HCT116 (cell line): Measurements from ENCODE around the gene CRIP3. TPM values are rescaled to one million over a fixed set of nuclear protein-coding genes. Genes with fewer than 3 reads are reported as not detected.

Experiments used
- ATAC-seq: fragments of 200-7000 bp; cut with Tn5 transposase; 2 replicates; pipeline ENCODE4 v1.9.1; 2020; ENCODE audit warnings: mild to moderate bottlenecking, moderate library complexity
- BruUV-seq: library from RNA; stranded (reverse); fragments of 400-500 nt; replicated peaks from 2 replicates; lab custom pipeline; 2021; lab: Mats Ljungman, UMichigan
- CTCF ChIA-PET: fragments of 300-600 bp; sonication (Branson Sonifier 250); formaldehyde crosslinking; loops from one replicate; lab custom pipeline; 2021; ENCODE audit warnings: antibody characterized with exemption; lab: Charles Lee
- POLR2A ChIA-PET: fragments of 300-600, 350-600 bp; sonication (Branson Sonifier 250); formaldehyde crosslinking; loops from one replicate; lab custom pipeline; 2021; ENCODE audit warnings: antibody characterized with exemption; lab: Charles Lee
- RAD21 ChIA-PET, 2 experiments: fragments of 300-600 bp; sonication (Branson Sonifier 250); formaldehyde crosslinking; loops; one replicate each; lab custom pipeline; 2023; ENCODE audit warnings: low total read pairs in 2 of 2; ENCODE audit not compliant: uncharacterized antibody in 2 of 2, unreplicated experiment in 2 of 2, low non-redundant PET in 1 of 2; lab: Charles Lee
- DNase-seq: peaks from one replicate; pipeline ENCODE4 v3.0.0-alpha.2; 2010; ENCODE audit warnings: low read depth, low spot score
- H2AFZ ChIP-seq: fragments of 200-600 bp; shearing (Covaris generic), sonication (generic); 2 replicates; pipeline ENCODE4 v1.6.1; 2017; ENCODE audit warnings: low read depth, mixed run types, mixed read lengths, antibody characterized with exemption, low read length; ENCODE audit not compliant: poor library complexity, severe bottlenecking
- H3K27ac ChIP-seq: 2 replicates; pipeline ENCODE4 v1.5.1; 2012; ENCODE audit warnings: low read depth, low read length
- H3K27me3 ChIP-seq: fragments of 200-600 bp; sonication (generic); 2 replicates; pipeline ENCODE4 v1.6.1; 2016; ENCODE audit warnings: mixed run types, low read length, mixed read lengths; ENCODE audit not compliant: insufficient read depth
- H3K36me3 ChIP-seq, 2 experiments: fragments of 200-500 bp in 1 of 2; fragments of 200-600 bp in 1 of 2; sonication (Bioruptor generic) in 1 of 2; sonication (generic) in 1 of 2; 2 replicates each; pipeline versions ENCODE4 v1.5.1 to v1.6.1; 2014 to 2016; ENCODE audit warnings: low read length in 2 of 2, inconsistent platforms in 1 of 2, mixed read lengths in 1 of 2, mixed run types in 1 of 2; ENCODE audit not compliant: insufficient read depth in 2 of 2, control insufficient read depth in 1 of 2
- H3K4me1 ChIP-seq, 2 experiments: fragments of 200-600 bp in 1 of 2; sonication (generic) in 1 of 2; 2 replicates each; pipeline versions ENCODE4 v1.5.1 to v1.6.1; 2012 to 2017; ENCODE audit warnings: low read length in 2 of 2, inconsistent platforms in 1 of 2, mild to moderate bottlenecking in 1 of 2, mixed read lengths in 1 of 2, mixed run types in 1 of 2, moderate library complexity in 1 of 2; ENCODE audit not compliant: insufficient read depth in 2 of 2, control insufficient read depth in 1 of 2
- H3K4me2 ChIP-seq: fragments of 200-600 bp; sonication (generic); 2 replicates; pipeline ENCODE4 v1.6.1; 2017; ENCODE audit warnings: mixed run types, low read length, mixed read lengths
- H3K4me3 ChIP-seq, 2 experiments: fragments of 200-600 bp in 1 of 2; sonication (generic) in 1 of 2; replicated peaks in 1 of 2; 2 replicates each; pipeline ENCODE4 v1.5.1; 2011 to 2016; ENCODE audit warnings: low read length in 2 of 2, control low read depth in 1 of 2, low read depth in 1 of 2, mild to moderate bottlenecking in 1 of 2, mixed read lengths in 1 of 2, mixed run types in 1 of 2
- H3K79me2 ChIP-seq: fragments of 200-600 bp; sonication (generic); 2 replicates; pipeline ENCODE4 v1.6.1; 2017; ENCODE audit warnings: mild to moderate bottlenecking, mixed run types, low read length, moderate library complexity, mixed read lengths; ENCODE audit not compliant: insufficient read depth
- H3K9ac ChIP-seq: fragments of 200-600 bp; sonication (generic); 2 replicates; pipeline ENCODE4 v1.6.1; 2016; ENCODE audit warnings: low read length, mixed read lengths
- H3K9me2 ChIP-seq: fragments of 200-600 bp; sonication (generic), shearing (Covaris generic); 2 replicates; pipeline ENCODE4 v1.6.1; 2017; ENCODE audit warnings: mixed run types, mild to moderate bottlenecking, moderate library complexity; ENCODE audit not compliant: insufficient read depth
- H3K9me3 ChIP-seq, 2 experiments: fragments of 200-500 bp in 1 of 2; fragments of 200-600 bp in 1 of 2; sonication (Bioruptor generic) in 1 of 2; sonication (generic) in 1 of 2; 2 replicates each; pipeline ENCODE4 v1.6.1; 2014 to 2017; ENCODE audit warnings: low read length in 2 of 2, mixed read lengths in 2 of 2, inconsistent platforms in 1 of 2, low read depth in 1 of 2, mild to moderate bottlenecking in 1 of 2, mixed run types in 1 of 2, moderate library complexity in 1 of 2; ENCODE audit not compliant: control insufficient read depth in 1 of 2, insufficient read depth in 1 of 2
- H4K20me1 ChIP-seq: fragments of 200-600 bp; sonication (generic), shearing (Covaris generic); 2 replicates; pipeline ENCODE4 v1.6.1; 2017; ENCODE audit warnings: mixed run types, mild to moderate bottlenecking, moderate library complexity; ENCODE audit not compliant: insufficient read depth
- ELF1 ChIP-seq: IDR thresholded peaks from 2 replicates; pipeline ENCODE4 v1.6.1; 2012; ENCODE audit warnings: low read depth, borderline replicate concordance
- EZH2 ChIP-seq: fragments of 200-600 bp; sonication (generic); IDR thresholded peaks from 2 replicates; pipeline ENCODE4 v1.6.1; 2017; ENCODE audit warnings: antibody characterized with exemption, mixed run types
- JUND ChIP-seq: IDR thresholded peaks from 2 replicates; pipeline ENCODE4 v1.6.1; 2012
- POLR2A ChIP-seq: IDR thresholded peaks from 2 replicates; pipeline ENCODE4 v1.7.0; 2011; ENCODE audit warnings: borderline replicate concordance; ENCODE audit not compliant: insufficient read depth, insufficient read length; ENCODE audit errors: extremely low read depth
- SP1 ChIP-seq: IDR thresholded peaks from 2 replicates; pipeline ENCODE4 v1.6.1; 2012; ENCODE audit warnings: low read depth
- SRF ChIP-seq: IDR thresholded peaks from 2 replicates; pipeline ENCODE4 v1.6.1; 2012; ENCODE audit warnings: low read depth
- ZNF274 ChIP-seq: fragments of 200-500 bp; sonication (Bioruptor generic); IDR thresholded peaks from 2 replicates; pipeline ENCODE4 v1.6.1; 2014; ENCODE audit warnings: mild to moderate bottlenecking, low read depth, low read length, inconsistent platforms
- intact Hi-C: fragments of 100-400 bp; cut with micrococcal nuclease; formaldehyde crosslinking; loops from 2 replicates; pipeline ENCODE4 v1.10.0; 2022
- total RNA-seq: library from RNA; stranded (reverse); gene quantifications from one replicate; pipeline ENCODE4 v1.2.1, GENCODE V29; 2021; ENCODE audit not compliant: unreplicated experiment
- TF ChIP-seq, protein P1 (sequence below): IDR thresholded peaks from 2 replicates; pipeline ENCODE4 v1.6.1; 2011; ENCODE audit warnings: mild to moderate bottlenecking, low read length, moderate library complexity; ENCODE audit not compliant: insufficient replicate concordance; ENCODE audit errors: extremely low read depth
- TF ChIP-seq, protein P2 (sequence below): IDR thresholded peaks from 2 replicates; pipeline ENCODE4 v1.6.1; 2012; ENCODE audit warnings: low read depth

The CRIP3 gene
- total RNA-seq, 1 experiment from 2014 or later, result not detected

- BruUV-seq, result no TSS peak
- ATAC-seq (no peak), DNase-seq (no peak)
- RAD21 ChIA-PET, result no interaction called here
- TF ChIP-seq, protein P1, sequence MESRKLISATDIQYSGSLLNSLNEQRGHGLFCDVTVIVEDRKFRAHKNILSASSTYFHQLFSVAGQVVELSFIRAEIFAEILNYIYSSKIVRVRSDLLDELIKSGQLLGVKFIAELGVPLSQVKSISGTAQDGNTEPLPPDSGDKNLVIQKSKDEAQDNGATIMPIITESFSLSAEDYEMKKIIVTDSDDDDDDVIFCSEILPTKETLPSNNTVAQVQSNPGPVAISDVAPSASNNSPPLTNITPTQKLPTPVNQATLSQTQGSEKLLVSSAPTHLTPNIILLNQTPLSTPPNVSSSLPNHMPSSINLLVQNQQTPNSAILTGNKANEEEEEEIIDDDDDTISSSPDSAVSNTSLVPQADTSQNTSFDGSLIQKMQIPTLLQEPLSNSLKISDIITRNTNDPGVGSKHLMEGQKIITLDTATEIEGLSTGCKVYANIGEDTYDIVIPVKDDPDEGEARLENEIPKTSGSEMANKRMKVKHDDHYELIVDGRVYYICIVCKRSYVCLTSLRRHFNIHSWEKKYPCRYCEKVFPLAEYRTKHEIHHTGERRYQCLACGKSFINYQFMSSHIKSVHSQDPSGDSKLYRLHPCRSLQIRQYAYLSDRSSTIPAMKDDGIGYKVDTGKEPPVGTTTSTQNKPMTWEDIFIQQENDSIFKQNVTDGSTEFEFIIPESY, result no peak
- TF ChIP-seq SRF (no peak), ELF1 (no peak), ZNF274 (no peak), POLR2A (no peak), JUND (no peak), EZH2 (no peak), SP1 (no peak)
- TF ChIP-seq, protein P2, sequence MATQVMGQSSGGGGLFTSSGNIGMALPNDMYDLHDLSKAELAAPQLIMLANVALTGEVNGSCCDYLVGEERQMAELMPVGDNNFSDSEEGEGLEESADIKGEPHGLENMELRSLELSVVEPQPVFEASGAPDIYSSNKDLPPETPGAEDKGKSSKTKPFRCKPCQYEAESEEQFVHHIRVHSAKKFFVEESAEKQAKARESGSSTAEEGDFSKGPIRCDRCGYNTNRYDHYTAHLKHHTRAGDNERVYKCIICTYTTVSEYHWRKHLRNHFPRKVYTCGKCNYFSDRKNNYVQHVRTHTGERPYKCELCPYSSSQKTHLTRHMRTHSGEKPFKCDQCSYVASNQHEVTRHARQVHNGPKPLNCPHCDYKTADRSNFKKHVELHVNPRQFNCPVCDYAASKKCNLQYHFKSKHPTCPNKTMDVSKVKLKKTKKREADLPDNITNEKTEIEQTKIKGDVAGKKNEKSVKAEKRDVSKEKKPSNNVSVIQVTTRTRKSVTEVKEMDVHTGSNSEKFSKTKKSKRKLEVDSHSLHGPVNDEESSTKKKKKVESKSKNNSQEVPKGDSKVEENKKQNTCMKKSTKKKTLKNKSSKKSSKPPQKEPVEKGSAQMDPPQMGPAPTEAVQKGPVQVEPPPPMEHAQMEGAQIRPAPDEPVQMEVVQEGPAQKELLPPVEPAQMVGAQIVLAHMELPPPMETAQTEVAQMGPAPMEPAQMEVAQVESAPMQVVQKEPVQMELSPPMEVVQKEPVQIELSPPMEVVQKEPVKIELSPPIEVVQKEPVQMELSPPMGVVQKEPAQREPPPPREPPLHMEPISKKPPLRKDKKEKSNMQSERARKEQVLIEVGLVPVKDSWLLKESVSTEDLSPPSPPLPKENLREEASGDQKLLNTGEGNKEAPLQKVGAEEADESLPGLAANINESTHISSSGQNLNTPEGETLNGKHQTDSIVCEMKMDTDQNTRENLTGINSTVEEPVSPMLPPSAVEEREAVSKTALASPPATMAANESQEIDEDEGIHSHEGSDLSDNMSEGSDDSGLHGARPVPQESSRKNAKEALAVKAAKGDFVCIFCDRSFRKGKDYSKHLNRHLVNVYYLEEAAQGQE, result no peak
- no peak overlapping the region for H3K4me2 ChIP-seq
- no peak overlapping the region for H3K4me3 ChIP-seq
- H3K9ac ChIP-seq, result no peak overlapping the region
- H3K79me2 ChIP-seq, result no peaks in the 10 kb centered on the region
- POLR2A ChIA-PET, result no interaction called here
- no peaks in the 10 kb centered on the region for H3K36me3 ChIP-seq
- H3K9me2 ChIP-seq, result no peaks in the 10 kb centered on the region
- no peaks in the 10 kb centered on the region for H4K20me1 ChIP-seq
- peaks cover 0 to 12% of the 10 kb centered on the region in 2 experiments; a peak in 2 of 4 replicates for H3K4me1 ChIP-seq
- intact Hi-C loops, result no loop called here
- no peaks in the 10 kb centered on the region for H3K27me3 ChIP-seq
- no peaks in the 10 kb centered on the region for H3K9me3 ChIP-seq
- CTCF ChIA-PET, result no interaction called here
- no peak overlapping the region for H3K27ac ChIP-seq
- H2AFZ ChIP-seq, result no peak overlapping the region
These were observed 34.3 kb downstream of the CRIP3 start for GRCh38 chr6:43274127-43274915.
